Nephron (organoid): ENCODE results near the gene BCL2L13.

Experiments
- H3K27ac Mint-ChIP-seq, 3 experiments: 2 replicates each; pipeline ENCODE4 v1.8.0; 2020; ENCODE audit warnings: mixed read lengths in 3 of 3, mild to moderate bottlenecking in 2 of 3, moderate library complexity in 1 of 3
- H3K27me3 Mint-ChIP-seq: 2 replicates; pipeline ENCODE4 v1.8.0; 2021; ENCODE audit warnings: low read depth, mild to moderate bottlenecking, moderate library complexity, mixed read lengths
- H3K36me3 Mint-ChIP-seq: 2 replicates; pipeline ENCODE4 v1.8.0; 2020; ENCODE audit warnings: low read depth, mixed read lengths
- H3K4me1 Mint-ChIP-seq: 2 replicates; pipeline ENCODE4 v1.8.0; 2020; ENCODE audit warnings: mixed read lengths
- H3K4me3 Mint-ChIP-seq, 3 experiments: 2 replicates each; pipeline ENCODE4 v1.8.0; 2020; ENCODE audit warnings: mild to moderate bottlenecking in 3 of 3, mixed read lengths in 3 of 3, moderate library complexity in 2 of 3
- H3K9me3 Mint-ChIP-seq: 2 replicates; pipeline ENCODE4 v1.8.0; 2020; ENCODE audit warnings: mixed read lengths
- TF ChIP-seq, protein P1 (sequence below), 3 experiments: fragments of 200-600 bp; sonication (generic); IDR thresholded peaks; one replicate each; pipeline ENCODE4 v1.5.0; 2021; ENCODE audit warnings: antibody characterized with exemption in 3 of 3; ENCODE audit not compliant: unreplicated experiment in 3 of 3

The BCL2L13 gene

DNA sequence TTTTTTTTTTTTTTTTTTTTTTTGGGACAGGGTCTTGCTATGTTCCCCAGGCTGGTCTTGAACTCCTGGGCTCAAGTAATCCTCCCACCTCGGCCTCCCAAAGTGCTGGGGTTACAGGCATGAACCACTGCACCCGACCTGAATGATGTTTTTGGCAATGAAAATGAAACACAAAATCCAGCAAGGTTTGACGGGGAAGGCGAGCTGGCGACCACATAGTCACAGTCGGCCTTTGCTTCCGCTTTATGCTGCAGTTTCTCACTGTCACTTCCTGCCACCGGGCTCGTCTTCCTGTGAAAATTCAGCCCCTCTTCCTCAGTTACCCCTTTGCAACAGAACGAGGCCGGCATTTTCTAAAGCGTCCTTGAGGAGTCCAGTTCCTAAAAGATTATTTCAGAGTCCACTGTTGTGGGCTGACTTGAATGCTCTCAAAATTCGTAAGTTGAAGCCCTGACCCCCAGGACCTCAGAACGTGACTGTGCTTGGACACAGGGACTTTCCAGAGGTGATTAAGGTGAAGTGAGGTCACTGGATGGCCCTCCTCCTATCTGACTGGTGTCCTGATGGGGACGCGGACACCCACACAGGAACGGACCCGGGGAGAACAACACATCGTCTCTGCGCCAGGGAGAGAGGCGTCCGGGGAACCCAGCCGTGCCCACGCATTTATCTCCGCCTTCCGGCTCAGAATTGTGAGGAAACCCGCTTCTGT lies 138.6 kb downstream of the BCL2L13 start:
- peaks cover 12% of the 10 kb centered on the region for H3K4me1 Mint-ChIP-seq
- TF ChIP-seq, protein P1, sequence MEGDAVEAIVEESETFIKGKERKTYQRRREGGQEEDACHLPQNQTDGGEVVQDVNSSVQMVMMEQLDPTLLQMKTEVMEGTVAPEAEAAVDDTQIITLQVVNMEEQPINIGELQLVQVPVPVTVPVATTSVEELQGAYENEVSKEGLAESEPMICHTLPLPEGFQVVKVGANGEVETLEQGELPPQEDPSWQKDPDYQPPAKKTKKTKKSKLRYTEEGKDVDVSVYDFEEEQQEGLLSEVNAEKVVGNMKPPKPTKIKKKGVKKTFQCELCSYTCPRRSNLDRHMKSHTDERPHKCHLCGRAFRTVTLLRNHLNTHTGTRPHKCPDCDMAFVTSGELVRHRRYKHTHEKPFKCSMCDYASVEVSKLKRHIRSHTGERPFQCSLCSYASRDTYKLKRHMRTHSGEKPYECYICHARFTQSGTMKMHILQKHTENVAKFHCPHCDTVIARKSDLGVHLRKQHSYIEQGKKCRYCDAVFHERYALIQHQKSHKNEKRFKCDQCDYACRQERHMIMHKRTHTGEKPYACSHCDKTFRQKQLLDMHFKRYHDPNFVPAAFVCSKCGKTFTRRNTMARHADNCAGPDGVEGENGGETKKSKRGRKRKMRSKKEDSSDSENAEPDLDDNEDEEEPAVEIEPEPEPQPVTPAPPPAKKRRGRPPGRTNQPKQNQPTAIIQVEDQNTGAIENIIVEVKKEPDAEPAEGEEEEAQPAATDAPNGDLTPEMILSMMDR (IDR thresholded peaks at IDR 0.05; ENCODE audit: unreplicated experiment in 3 of 3) = no peak
- H3K27ac Mint-ChIP-seq = no peak overlapping the region
- peak overlapping the region in 2 of 3 experiments; percentile 2 to 50 for H3K4me3 Mint-ChIP-seq
- no peaks in the 10 kb centered on the region for H3K9me3 Mint-ChIP-seq
- no peaks in the 10 kb centered on the region for H3K36me3 Mint-ChIP-seq
- peaks cover 29% of the 10 kb centered on the region for H3K27me3 Mint-ChIP-seq

DNA sequence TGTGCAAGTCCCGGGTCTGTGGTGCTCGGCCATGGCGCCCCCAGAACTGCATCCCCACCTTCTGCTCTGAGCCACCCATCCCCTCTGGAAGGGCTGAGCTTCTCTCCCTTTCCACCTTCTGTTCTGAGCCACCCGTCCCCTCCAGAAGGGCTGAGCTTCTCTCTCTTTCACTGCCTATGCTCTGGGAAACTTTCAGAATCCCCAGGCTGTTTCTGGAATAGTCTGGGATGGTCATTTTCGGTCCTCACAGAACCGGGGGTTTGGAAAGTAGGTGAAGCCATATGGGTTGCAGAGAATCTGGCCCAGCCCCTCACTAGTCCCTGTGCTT lies 139.1 kb downstream of the BCL2L13 start:
- H3K4me1 Mint-ChIP-seq = peaks cover 15% of the 10 kb centered on the region
- no peak overlapping the region for H3K27ac Mint-ChIP-seq
- H3K9me3 Mint-ChIP-seq = no peaks in the 10 kb centered on the region
- no peaks in the 10 kb centered on the region for H3K36me3 Mint-ChIP-seq
- H3K27me3 Mint-ChIP-seq = peaks cover 32% of the 10 kb centered on the region
- TF ChIP-seq, protein P1 (IDR thresholded peaks at IDR 0.05; ENCODE audit: unreplicated experiment in 3 of 3) = no peak
- H3K4me3 Mint-ChIP-seq = peak overlapping the region in 1 of 3 experiments; percentile 53

DNA sequence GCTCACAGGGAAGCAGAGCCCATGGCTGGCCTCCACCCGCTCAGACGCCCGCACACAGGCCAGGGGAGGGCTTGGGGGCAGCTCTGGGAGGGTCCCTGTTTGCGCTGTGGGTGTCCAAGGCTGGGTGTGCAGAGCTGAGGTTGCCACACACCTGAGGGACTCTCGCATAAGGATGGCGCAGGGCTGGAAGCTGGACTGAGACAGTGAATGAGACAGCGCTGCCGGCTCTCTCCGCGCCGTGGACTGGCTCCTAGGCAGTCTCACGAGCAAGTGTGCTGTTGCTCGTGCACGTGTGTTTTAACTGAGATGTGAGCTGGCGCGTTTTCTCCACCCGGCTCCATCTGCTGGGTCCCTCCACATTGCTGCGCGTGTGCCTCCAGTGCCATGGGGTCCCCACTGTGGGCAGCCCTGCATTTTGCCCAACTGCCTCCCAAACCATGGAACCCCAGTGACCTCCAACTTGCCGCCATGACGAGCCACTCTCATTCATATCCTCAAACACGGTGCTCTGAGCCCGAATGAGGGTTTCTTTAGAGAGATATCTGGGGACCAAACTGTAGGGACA lies 139.9 kb downstream of the BCL2L13 start:
- Mint-ChIP-seq H3K27ac (no peak overlapping the region), H3K4me3 (no peak overlapping the region), H3K9me3 (no peaks in the 10 kb centered on the region), H3K4me1 (peaks cover 19% of the 10 kb centered on the region), H3K27me3 (peaks cover 28% of the 10 kb centered on the region), H3K36me3 (no peaks in the 10 kb centered on the region)
- TF ChIP-seq, protein P1 (IDR thresholded peaks at IDR 0.05; ENCODE audit: unreplicated experiment in 3 of 3) = no peak

DNA sequence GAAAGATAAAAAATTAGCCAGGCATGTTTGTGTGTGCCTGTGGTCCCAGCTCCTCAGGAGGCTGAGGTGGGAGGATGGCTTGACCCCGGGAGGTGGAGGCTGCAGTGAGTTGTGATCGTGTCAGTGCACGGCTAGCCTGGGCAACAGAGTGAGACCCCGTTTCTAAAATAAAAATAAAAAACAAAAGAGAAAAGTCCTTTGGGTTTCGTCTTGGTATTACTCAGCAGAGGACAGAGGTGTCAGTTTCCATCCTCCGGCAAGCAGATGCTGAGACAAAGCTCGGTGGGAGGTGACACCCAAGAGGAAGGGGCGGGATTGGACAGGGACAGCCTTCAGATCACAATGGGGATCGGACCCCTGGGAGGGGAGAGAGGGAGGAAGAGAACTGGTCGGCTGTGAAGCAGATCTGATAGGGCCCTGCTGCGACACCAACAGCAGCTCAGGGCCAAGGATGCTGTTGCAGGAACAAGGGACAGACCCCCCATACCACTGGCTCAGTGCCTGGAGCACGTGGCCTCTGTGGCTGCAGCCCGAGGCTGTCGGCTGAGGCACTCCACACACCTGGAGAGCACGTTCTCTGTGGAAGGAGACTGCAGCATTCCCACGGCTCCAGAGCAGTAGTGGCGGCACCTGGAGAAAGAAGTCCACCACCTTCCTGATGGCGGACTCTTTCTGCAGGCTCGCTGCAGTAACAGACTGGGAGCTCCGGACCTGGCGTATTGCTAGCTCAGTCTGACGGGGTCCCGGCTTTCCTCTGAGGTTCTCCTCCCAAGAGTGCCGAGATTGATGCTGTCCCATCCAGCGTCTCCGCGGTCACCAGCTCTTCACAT lies 140.9 kb downstream of the BCL2L13 start:
- H3K4me1 Mint-ChIP-seq = peaks cover 21% of the 10 kb centered on the region
- H3K4me3 Mint-ChIP-seq = no peak overlapping the region
- H3K36me3 Mint-ChIP-seq = no peaks in the 10 kb centered on the region
- TF ChIP-seq, protein P1 (IDR thresholded peaks at IDR 0.05; ENCODE audit: unreplicated experiment in 3 of 3) = no peak
- peak overlapping the region in 1 of 3 experiments; percentile 41 for H3K27ac Mint-ChIP-seq
- H3K27me3 Mint-ChIP-seq = peaks cover 26% of the 10 kb centered on the region
- no peaks in the 10 kb centered on the region for H3K9me3 Mint-ChIP-seq

DNA sequence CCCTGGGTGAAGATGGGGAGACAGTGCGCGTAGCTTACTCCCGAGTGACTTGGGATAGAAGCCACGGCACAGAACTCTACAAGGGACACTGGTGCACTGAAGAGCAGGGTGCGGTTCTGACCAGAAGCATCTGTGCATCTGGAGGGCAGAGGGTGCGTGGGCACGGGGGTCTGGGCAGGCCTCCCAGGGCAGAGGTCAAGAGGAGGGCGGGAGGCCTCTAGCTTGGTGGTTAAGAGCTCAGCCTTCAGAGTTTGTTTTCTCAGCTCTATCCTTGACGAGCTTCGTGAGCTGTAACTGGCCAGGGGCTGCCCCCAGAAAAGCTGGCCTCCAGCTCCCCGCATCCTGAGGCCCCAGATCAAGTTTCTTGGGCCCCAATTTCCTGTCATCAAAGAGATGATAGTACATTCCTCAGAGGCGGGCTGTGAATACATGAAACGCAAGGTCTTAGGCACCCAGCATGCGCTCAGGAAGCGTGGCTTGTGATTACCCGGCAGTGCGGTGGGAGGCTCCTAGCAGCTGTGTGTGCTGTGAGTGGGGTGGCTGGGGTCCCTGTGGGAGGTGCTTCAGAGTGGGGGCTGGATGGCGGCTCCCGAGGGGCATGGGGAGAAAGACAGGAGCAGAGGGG lies 141.7 kb downstream of the BCL2L13 start:
- Mint-ChIP-seq H3K9me3 (no peaks in the 10 kb centered on the region), H3K36me3 (no peaks in the 10 kb centered on the region), H3K27ac (peak overlapping the region in 2 of 3 experiments; percentile 41 to 64), H3K4me1 (peaks cover 21% of the 10 kb centered on the region), H3K27me3 (peaks cover 25% of the 10 kb centered on the region), H3K4me3 (no peak overlapping the region)
- TF ChIP-seq, protein P1 (IDR thresholded peaks at IDR 0.05; ENCODE audit: unreplicated experiment in 3 of 3) = no peak
